Measurements from ENCODE around the gene UNC5A. TPM values are rescaled to one million over a fixed set of nuclear protein-coding genes. Genes with fewer than 3 reads are reported as not detected.

Gene UNC5A
- total and polyA plus RNA-seq, 2 of the 8 experiments (the other 6 are each of a cell fraction or from before 2014, with no cell fraction given) = 4.0 to 7.6 TPM

DNA sequence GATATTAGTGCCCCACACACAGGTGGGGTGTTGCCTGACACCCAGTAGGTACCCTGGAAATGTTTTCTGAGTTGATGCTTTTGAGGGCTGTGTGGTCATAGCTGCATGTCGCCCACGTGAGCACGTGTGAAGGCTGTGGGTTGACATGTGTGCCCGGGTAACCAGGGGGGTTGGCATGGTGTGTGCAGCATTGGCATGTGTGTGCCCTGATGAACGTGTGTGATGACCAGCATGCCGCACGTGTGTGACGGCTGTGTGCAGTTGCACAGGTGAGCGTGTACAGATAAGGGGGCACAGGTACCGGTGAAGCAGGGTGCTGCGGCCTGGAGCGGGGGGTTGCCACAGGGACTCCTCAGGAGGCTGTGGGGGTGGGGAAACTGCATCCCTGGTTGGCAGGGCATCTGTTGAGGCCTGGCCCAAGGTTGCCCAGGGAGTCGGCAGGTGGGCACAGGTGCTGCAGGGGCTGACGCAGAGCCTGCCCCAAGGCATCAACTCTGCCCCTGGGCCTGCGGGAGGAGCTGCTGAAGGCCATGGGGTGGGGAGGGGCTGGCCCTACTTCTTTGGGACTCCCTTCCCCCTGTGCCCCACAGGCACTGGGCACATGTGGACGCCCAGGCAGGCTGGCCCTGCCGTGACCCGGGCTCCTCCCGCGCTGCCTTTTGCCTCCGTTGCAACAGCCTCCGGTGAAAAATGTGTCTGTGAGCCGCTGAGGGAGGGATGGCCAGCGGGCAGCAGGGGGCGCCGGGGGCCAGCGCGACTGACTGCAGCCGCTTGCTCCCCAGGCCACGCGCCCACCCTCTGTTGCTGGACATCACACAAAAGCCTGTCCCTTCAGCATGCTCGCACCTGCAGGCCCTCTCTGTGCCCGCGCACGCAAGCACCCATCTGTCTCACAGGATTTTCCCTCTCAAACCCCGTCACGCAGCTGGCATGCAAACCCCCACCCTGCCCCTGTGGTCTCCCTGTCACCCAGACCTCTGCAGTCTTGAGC, 2.2 kb downstream of the UNC5A start:
- Histone ChIP-seq H3K14ac (ENCODE audit: insufficient read length) (no peak overlapping the region), H4K91ac (replicated peaks; ENCODE audit: insufficient read length, low read length) (no peak overlapping the region), H2AFZ (ENCODE audit: low read length) (no peak overlapping the region), H2BK120ac (replicated peaks; ENCODE audit: low read depth, low read length) (no peak overlapping the region), H2BK20ac (ENCODE audit: low read length) (peak overlapping the region; percentile 83; the same call in 1 of the 2 replicates), H3K18ac (ENCODE audit: extremely low read depth, low read length) (peak overlapping the region; percentile 32), H3K4me2 (ENCODE audit: insufficient read depth in 1 of 2, low read depth in 2 of 2, low read length in 2 of 2) (peak overlapping the region in 1 of 2 experiments; percentile 31; a peak in 2 of 4 replicates), H3K79me1 (ENCODE audit: low read depth, low read length) (no peaks in the 10 kb centered on the region; the same call in 1 of the 2 replicates), H2BK5ac (ENCODE audit: low read depth, low read length) (no peak overlapping the region), H3K56ac (replicated peaks; ENCODE audit: insufficient read length, low read depth, low read length) (no peak overlapping the region), H4K20me1 (replicated peaks in 1 of 2; ENCODE audit: control insufficient read depth in 1 of 2, insufficient read depth in 2 of 2, low read length in 2 of 2) (peaks cover 2 to 15% of the 10 kb centered on the region in 2 experiments), H3K36me3 (ENCODE audit: control insufficient read depth in 2 of 4, insufficient read depth in 4 of 4, low read length in 3 of 4) (no peaks in the 10 kb centered on the region), H2BK15ac (ENCODE audit: low read length) (peak overlapping the region; percentile 88; the same call in 1 of the 2 replicates), H2BK12ac (ENCODE audit: low read depth, low read length) (peak overlapping the region; percentile 50; the same call in 1 of the 2 replicates), H3K27me3 (replicated peaks in 1 of 4; ENCODE audit: control insufficient read depth in 3 of 4, extremely low read depth in 1 of 4, insufficient read depth in 3 of 4, low read length in 3 of 4) (peaks cover 14 to 42% (median 41%) of the 10 kb centered on the region in 4 experiments), H4K8ac (ENCODE audit: extremely low read depth, insufficient read depth, low read length) (no peak overlapping the region; the same call in 1 of the 2 replicates), H3K4me3 (ENCODE audit: extremely low read depth in 1 of 4, insufficient read depth in 2 of 4, low read depth in 3 of 4, low read length in 4 of 4) (no peak overlapping the region), H2AK5ac (ENCODE audit: low read depth, low read length) (no peak overlapping the region), H3K79me2 (ENCODE audit: control insufficient read depth in 1 of 2, insufficient read depth in 2 of 2, low read length in 2 of 2) (no peaks in the 10 kb centered on the region), H3K27ac (ENCODE audit: low read depth, low read length) (no peak overlapping the region), H4K5ac (ENCODE audit: insufficient read length, low read depth, low read length) (no peak overlapping the region), H3K4ac (replicated peaks; ENCODE audit: insufficient read length, low read depth, low read length) (no peak overlapping the region), H3K9ac (replicated peaks in 1 of 4; ENCODE audit: extremely low read depth in 1 of 4, low read depth in 3 of 4, low read length in 3 of 4) (no peak overlapping the region; a peak in 1 of 7 replicates), H3K4me1 (replicated peaks in 1 of 4; ENCODE audit: control insufficient read depth in 3 of 4, insufficient read depth in 4 of 4, low read length in 3 of 4) (peaks cover 0 to 49% (median 21%) of the 10 kb centered on the region in 4 experiments; a peak in 6 of 7 replicates), H3K23ac (ENCODE audit: insufficient read length) (no peak overlapping the region), H3K23me2 (ENCODE audit: low read depth, low read length) (peaks cover 15% of the 10 kb centered on the region; the same call in 1 of the 2 replicates), H3K9me3 (ENCODE audit: insufficient read depth in 2 of 2, low read depth in 1 of 2, low read length in 1 of 2) (no peaks in the 10 kb centered on the region)
- WGBS, 2 experiments (ENCODE audit: extremely low coverage in 1 of 2, insufficient coverage in 1 of 2, insufficient read length in 1 of 2, insufficient replicate concordance in 2 of 2, low coverage in 1 of 2, low lambda C conversion rate in 2 of 2, missing lambda C conversion rate in 1 of 2) = 48% methylated on average over 35 of the region's 37 CpGs; no CpG with 5 or more reads in 1 of the 2 experiments
- FAIRE-seq = no peak
- peak in 1 of 2 experiments; percentile 86 for DNase-seq (ENCODE audit: low read depth in 1 of 2, low spot score in 2 of 2)
- ChIA-PET CTCF (ENCODE audit: partially characterized antibody) (interaction anchor here (0.7 to 5.1 kb wide), 52 partner anchors 9 to 368 kb away, joined by 3 to 38 read pairs (median 4); partner anchors contain the start of gene HK3), POLR2A (ENCODE audit: partially characterized antibody) (interaction anchor here (1.2 kb wide), 1 partner anchor 39 kb away, joined by 5 read pairs; no protein-coding TSS in a partner anchor)
- TF ChIP-seq, protein P1, sequence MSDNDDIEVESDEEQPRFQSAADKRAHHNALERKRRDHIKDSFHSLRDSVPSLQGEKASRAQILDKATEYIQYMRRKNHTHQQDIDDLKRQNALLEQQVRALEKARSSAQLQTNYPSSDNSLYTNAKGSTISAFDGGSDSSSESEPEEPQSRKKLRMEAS (IDR thresholded peaks at IDR 0.05) = peak; percentile 45; the same call in 1 of the 2 replicates
- TF ChIP-seq SAP30 (IDR thresholded peaks at IDR 0.05; ENCODE audit: insufficient read depth, insufficient replicate concordance, low read length) (no peak), CTBP2 (IDR thresholded peaks at IDR 0.05; ENCODE audit: borderline replicate concordance, insufficient read depth, insufficient read length, low read length) (peak; percentile 35), NANOG (IDR thresholded peaks at IDR 0.05; ENCODE audit: insufficient read depth, low read depth, low read length, poor library complexity, severe bottlenecking) (no peak), YY1 (IDR thresholded peaks at IDR 0.05; ENCODE audit: low read depth, low read length) (0 out of 2 replicates have a peak, but pooled peaks have one; percentile 27)
- TF ChIP-seq, protein P2, sequence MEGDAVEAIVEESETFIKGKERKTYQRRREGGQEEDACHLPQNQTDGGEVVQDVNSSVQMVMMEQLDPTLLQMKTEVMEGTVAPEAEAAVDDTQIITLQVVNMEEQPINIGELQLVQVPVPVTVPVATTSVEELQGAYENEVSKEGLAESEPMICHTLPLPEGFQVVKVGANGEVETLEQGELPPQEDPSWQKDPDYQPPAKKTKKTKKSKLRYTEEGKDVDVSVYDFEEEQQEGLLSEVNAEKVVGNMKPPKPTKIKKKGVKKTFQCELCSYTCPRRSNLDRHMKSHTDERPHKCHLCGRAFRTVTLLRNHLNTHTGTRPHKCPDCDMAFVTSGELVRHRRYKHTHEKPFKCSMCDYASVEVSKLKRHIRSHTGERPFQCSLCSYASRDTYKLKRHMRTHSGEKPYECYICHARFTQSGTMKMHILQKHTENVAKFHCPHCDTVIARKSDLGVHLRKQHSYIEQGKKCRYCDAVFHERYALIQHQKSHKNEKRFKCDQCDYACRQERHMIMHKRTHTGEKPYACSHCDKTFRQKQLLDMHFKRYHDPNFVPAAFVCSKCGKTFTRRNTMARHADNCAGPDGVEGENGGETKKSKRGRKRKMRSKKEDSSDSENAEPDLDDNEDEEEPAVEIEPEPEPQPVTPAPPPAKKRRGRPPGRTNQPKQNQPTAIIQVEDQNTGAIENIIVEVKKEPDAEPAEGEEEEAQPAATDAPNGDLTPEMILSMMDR (IDR thresholded peaks at IDR 0.05; ENCODE audit: control extremely low read depth in 1 of 3, insufficient read depth in 1 of 3, low read depth in 1 of 3, low read length in 3 of 3) = peak in 2 of 3 experiments; percentile 76 to 77; a peak in 3 of 4 replicates

All from H1 (cell line).